OCI-LY3 (cell line): Measurements from ENCODE around the gene ELAVL3.

Experiments used
- H2AFZ ChIP-seq: fragments of 200-600, 300-600 bp; shearing (Covaris generic); 2 replicates; pipeline ENCODE4 v1.6.0; 2014; ENCODE audit warnings: antibody characterized with exemption, low read depth, low read length
- H3K27ac ChIP-seq: fragments of 200-600, 300-600 bp; sonication (generic); 2 replicates; pipeline ENCODE4 v1.5.1; 2014; ENCODE audit warnings: mild to moderate bottlenecking, low read length, moderate library complexity, mixed read lengths
- H3K27me3 ChIP-seq: fragments of 200-600, 300-600 bp; sonication (generic); 2 replicates; pipeline ENCODE4 v1.6.1; 2014; ENCODE audit warnings: low read depth, low read length, mixed read lengths
- H3K36me3 ChIP-seq: fragments of 200-600, 300-600 bp; sonication (generic); replicated peaks from 2 replicates; pipeline ENCODE3; 2014; ENCODE audit warnings: low read depth, low read length, mixed read lengths
- H3K4me1 ChIP-seq: fragments of 300-600, 200-600 bp; sonication (generic); 2 replicates; pipeline ENCODE4 v1.6.1; 2014; ENCODE audit warnings: low read length, mixed read lengths
- H3K4me2 ChIP-seq: fragments of 200-600, 300-600 bp; sonication (generic); 2 replicates; pipeline ENCODE4 v1.6.1; 2014; ENCODE audit warnings: low read length, mixed read lengths
- H3K4me3 ChIP-seq: fragments of 300-600, 200-600 bp; sonication (generic); 2 replicates; pipeline ENCODE4 v1.5.1; 2014; ENCODE audit warnings: antibody characterized with exemption, mild to moderate bottlenecking, low read length, moderate library complexity
- H3K79me2 ChIP-seq: fragments of 300-600, 200-600 bp; shearing (Covaris generic); 2 replicates; pipeline ENCODE4 v1.6.1; 2014; ENCODE audit warnings: mild to moderate bottlenecking, low read length, mixed read lengths
- H3K9ac ChIP-seq: fragments of 300-600, 200-600 bp; shearing (Covaris generic); 2 replicates; pipeline ENCODE4 v1.6.0; 2014; ENCODE audit warnings: mild to moderate bottlenecking, low read length, moderate library complexity
- H3K9me3 ChIP-seq: fragments of 200-600, 300-600 bp; shearing (Covaris generic); 2 replicates; pipeline ENCODE4 v1.6.1; 2014; ENCODE audit warnings: low read length, mixed read lengths; ENCODE audit not compliant: insufficient read depth
- H4K20me1 ChIP-seq: fragments of 200-600, 300-600 bp; sonication (generic); 2 replicates; pipeline ENCODE4 v1.6.1; 2016; ENCODE audit warnings: low read length, mixed read lengths; ENCODE audit not compliant: insufficient read depth
- EZH2phosphoT487 ChIP-seq: fragments of 200-600 bp; shearing (Covaris generic); IDR thresholded peaks from 2 replicates; pipeline ENCODE4 v1.6.1; 2018; ENCODE audit warnings: antibody characterized with exemption, mixed run types, low read depth
- TF ChIP-seq, protein P1 (sequence below): fragments of 200-600, 300-600 bp; sonication (generic); IDR thresholded peaks from 2 replicates; pipeline ENCODE4 v1.5.1; 2014; ENCODE audit warnings: antibody characterized with exemption, low read length, low read depth

The ELAVL3 gene

DNA sequence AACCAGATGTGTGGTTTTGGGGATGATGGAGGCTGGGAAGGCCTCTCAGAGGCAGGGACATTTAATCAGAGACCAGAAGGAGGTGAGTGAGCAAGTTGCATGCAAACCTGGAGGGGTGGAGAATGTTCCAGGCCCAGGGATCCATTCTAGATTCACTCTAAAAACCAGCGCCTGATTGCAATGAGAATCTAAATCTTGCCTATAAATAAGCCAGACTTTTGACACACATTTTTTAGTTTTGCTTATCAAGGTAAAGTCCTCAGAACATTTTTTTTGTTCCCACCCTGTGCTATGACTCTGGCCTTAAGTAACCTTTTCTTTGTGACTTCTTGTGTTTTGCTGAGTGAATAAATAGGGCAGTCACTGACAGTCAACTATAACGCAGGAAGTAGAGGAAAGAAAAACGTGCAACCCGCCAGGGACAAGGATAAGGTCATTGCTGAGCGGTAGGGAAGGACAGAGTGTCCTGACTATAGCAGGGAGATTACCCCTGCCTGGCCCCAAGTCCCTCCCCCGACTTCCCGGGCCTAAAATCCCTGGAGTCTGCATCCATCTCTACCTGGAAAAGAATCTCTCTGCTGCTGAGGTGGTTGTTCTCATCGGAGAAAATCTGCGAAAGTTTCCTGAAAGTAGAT lies 76.1 kb downstream of the ELAVL3 start:
- no peaks in the 10 kb centered on the region for H3K4me1 ChIP-seq
- no peak overlapping the region for H3K9ac ChIP-seq
- H2AFZ ChIP-seq = no peak overlapping the region
- H3K36me3 ChIP-seq = no peaks in the 10 kb centered on the region
- no peak overlapping the region for H3K4me3 ChIP-seq
- no peak overlapping the region for H3K27ac ChIP-seq
- H3K79me2 ChIP-seq = no peaks in the 10 kb centered on the region
- no peaks in the 10 kb centered on the region for H4K20me1 ChIP-seq
- H3K27me3 ChIP-seq = no peaks in the 10 kb centered on the region
- no peaks in the 10 kb centered on the region for H3K9me3 ChIP-seq
- no peak for TF ChIP-seq EZH2phosphoT487
- TF ChIP-seq, protein P1, sequence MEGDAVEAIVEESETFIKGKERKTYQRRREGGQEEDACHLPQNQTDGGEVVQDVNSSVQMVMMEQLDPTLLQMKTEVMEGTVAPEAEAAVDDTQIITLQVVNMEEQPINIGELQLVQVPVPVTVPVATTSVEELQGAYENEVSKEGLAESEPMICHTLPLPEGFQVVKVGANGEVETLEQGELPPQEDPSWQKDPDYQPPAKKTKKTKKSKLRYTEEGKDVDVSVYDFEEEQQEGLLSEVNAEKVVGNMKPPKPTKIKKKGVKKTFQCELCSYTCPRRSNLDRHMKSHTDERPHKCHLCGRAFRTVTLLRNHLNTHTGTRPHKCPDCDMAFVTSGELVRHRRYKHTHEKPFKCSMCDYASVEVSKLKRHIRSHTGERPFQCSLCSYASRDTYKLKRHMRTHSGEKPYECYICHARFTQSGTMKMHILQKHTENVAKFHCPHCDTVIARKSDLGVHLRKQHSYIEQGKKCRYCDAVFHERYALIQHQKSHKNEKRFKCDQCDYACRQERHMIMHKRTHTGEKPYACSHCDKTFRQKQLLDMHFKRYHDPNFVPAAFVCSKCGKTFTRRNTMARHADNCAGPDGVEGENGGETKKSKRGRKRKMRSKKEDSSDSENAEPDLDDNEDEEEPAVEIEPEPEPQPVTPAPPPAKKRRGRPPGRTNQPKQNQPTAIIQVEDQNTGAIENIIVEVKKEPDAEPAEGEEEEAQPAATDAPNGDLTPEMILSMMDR = no peak
- H3K4me2 ChIP-seq = no peak overlapping the region

DNA sequence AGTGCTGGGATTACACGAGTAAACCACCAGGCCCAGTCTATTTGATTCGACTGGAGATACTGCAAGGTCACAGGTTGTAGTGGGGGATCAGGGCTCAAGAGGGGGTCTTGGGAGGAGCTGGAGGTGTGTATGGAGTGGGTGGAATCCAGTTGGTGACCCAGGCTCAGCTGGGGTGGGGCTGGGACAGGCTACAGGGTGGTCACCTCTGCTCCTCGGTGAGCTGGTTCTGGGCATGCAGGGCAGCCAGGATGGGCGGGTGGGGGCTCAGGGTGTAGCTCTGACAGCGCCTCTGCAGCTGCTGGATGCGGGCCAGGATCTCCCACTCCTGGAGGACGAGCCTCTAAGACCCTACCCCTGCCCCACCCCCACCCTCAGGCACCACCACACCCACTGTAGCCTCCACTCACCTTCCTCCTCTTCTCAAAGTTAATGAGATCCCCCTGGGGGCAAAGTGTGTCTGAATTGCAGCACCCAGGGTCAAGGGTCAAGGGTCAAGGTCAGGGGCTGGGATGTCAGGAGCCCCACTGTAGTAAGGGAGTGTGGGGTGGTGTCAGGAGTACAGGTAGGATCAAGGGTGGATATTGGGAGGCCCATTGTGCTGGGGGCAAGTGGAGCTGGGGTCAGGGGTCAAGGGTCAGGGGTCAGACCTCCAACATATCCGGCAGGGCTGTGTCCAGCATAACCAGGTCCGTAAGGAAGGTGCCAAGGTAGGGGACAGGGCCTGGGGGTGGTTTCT lies 78.9 kb downstream of the ELAVL3 start:
- no peak overlapping the region for H3K4me3 ChIP-seq
- H2AFZ ChIP-seq = no peak overlapping the region
- H3K27me3 ChIP-seq = no peaks in the 10 kb centered on the region
- TF ChIP-seq EZH2phosphoT487 = no peak
- TF ChIP-seq, protein P1 = no peak
- H3K9ac ChIP-seq = no peak overlapping the region
- H3K36me3 ChIP-seq = no peaks in the 10 kb centered on the region
- H3K9me3 ChIP-seq = no peaks in the 10 kb centered on the region
- no peak overlapping the region for H3K4me2 ChIP-seq
- no peaks in the 10 kb centered on the region for H4K20me1 ChIP-seq
- no peak overlapping the region for H3K27ac ChIP-seq
- no peaks in the 10 kb centered on the region for H3K4me1 ChIP-seq
- H3K79me2 ChIP-seq = no peaks in the 10 kb centered on the region
